Small intestine (tissue), 7 donors: Measurements from ENCODE around the gene PTPRE. TPM values are rescaled to one million over a fixed set of nuclear protein-coding genes. Genes with fewer than 3 reads are reported as not detected.

ENCODE experiments used
- DNase-seq, 2 donors: peaks; one replicate each; pipeline versions ENCODE4 v3.0.0 to v3.0.0-alpha.2; 2013
- FAIRE-seq: peaks from 2 replicates; lab custom pipeline; 2012; peaks lifted over from hg19 to GRCh38; lab: Jason Lieb, UNC
- H3K27ac ChIP-seq, 3 donors: one replicate each; pipeline ENCODE4 v1.5.1; 2013; ENCODE audit warnings: low read length in 2 of 3, mild to moderate bottlenecking in 2 of 3, control low read depth in 1 of 3, inconsistent platforms in 1 of 3, low read depth in 1 of 3, moderate library complexity in 1 of 3
- H3K27me3 ChIP-seq, 3 donors: one replicate each; pipeline ENCODE4 v1.6.1; 2013; ENCODE audit warnings: low read length in 3 of 3, inconsistent platforms in 1 of 3; ENCODE audit not compliant: control insufficient read depth in 3 of 3, insufficient read depth in 3 of 3
- H3K36me3 ChIP-seq, 3 donors: one replicate each; pipeline ENCODE4 v1.6.1; 2013; ENCODE audit warnings: low read length in 3 of 3, inconsistent platforms in 1 of 3, low read depth in 1 of 3, mild to moderate bottlenecking in 1 of 3, moderate library complexity in 1 of 3; ENCODE audit not compliant: control insufficient read depth in 3 of 3, insufficient read depth in 2 of 3
- H3K4me1 ChIP-seq, 3 donors: one replicate each; pipeline ENCODE4 v1.6.1; 2013; ENCODE audit warnings: low read length in 2 of 3, inconsistent platforms in 1 of 3, low read depth in 1 of 3, mild to moderate bottlenecking in 1 of 3, moderate library complexity in 1 of 3; ENCODE audit not compliant: control insufficient read depth in 3 of 3, insufficient read depth in 2 of 3
- H3K4me3 ChIP-seq, 3 donors: one replicate each; pipeline ENCODE4 v1.5.1; 2013; ENCODE audit warnings: low read length in 3 of 3, control low read depth in 1 of 3, inconsistent platforms in 1 of 3, low read depth in 1 of 3, mild to moderate bottlenecking in 1 of 3, moderate library complexity in 1 of 3
- H3K9me3 ChIP-seq, 2 donors: one replicate each; pipeline ENCODE4 v1.6.1; 2013; ENCODE audit warnings: low read depth in 1 of 2, low read length in 1 of 2; ENCODE audit not compliant: control insufficient read depth in 2 of 2, insufficient read depth in 1 of 2
- WGBS, 3 donors: extraction: QIAGEN DNeasy Blood & Tissue Kit; methylation state at CpG; one replicate each; pipeline ENCODE4 v1.1.7; 2013; 5-methylcytosine and 5-hydroxymethylcytosine counted together
- polyA plus RNA-seq, 4 donors: library from polyadenylated mRNA; stranded (reverse) in 3 of 4; unstranded in 1 of 4; fragments of 200-250 nt in 3 of 4; fragments of 120-200 nt in 1 of 4; gene quantifications; one replicate each; pipeline versions ENCODE4 v1.2.1 to v1.2.3, GENCODE V29; 2013
- donor health status: healthy with polysubstance abuse.
- donor health status: control.
- donor health status: control.
- donor health status: Bipolar disorder and iron deficiency.
- donor health status: healthy.

The PTPRE gene
- polyA plus RNA-seq, 4 donors = 2.7 to 21.0 (median 6.2) TPM

DNA sequence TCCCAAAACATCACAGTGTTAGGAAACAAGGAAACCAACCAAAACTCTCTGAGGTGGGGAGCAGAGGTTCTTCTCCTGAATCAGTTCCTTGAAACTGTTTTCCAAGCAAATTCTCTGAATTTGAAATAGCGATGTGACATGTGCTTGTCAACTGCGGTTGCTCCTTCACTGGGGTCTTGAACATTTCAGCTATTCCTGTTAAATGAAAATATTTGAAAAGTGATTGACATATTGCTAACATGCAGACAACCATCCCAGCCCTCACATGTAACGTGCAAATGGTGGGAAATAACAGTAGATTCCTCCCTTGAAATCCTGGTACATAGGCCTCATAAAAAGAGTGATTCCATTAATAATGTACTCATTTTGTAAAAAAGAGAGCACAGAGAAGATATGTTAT, 203.4 kb downstream of the PTPRE start:
- H3K27ac ChIP-seq = no peak overlapping the region
- DNase-seq (no peak), FAIRE-seq (no peak)
- peaks cover 0 to 6% (median 0%) of the 10 kb centered on the region in 3 donors for H3K4me1 ChIP-seq
- H3K27me3 ChIP-seq = no peaks in the 10 kb centered on the region
- H3K36me3 ChIP-seq = peaks cover 0 to 47% (median 0%) of the 10 kb centered on the region in 3 donors
- H3K9me3 ChIP-seq = peaks cover 0 to 19% of the 10 kb centered on the region in 2 donors
- H3K4me3 ChIP-seq = no peak overlapping the region
- WGBS, 3 donors = 98 to 99% (median 98%) methylated on average over 3 of the region's 3 CpGs

DNA sequence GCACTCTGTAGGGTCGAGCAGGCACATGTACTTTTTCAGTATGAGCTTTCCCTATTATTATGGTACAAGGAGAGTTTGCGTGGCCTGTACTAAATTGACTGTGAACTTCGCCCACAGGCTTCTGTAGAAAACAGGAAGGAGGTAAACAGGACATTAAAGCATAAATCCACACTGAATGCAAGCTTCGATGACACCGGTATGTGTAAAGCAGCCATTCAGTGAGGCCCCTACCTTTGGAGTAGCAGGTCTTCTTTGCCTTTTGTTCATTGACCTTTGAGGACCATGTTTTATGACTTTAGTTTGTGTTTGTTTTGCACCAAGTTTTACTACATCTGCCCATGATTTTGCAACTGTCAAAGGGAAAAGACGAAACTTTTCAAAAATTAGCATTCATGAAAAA, 204.8 kb downstream of the PTPRE start:
- Histone ChIP-seq H3K4me3 (no peak overlapping the region), H3K36me3 (peaks cover 0 to 34% (median 0%) of the 10 kb centered on the region in 3 donors), H3K4me1 (peaks cover 0 to 6% (median 0%) of the 10 kb centered on the region in 3 donors), H3K27ac (no peak overlapping the region), H3K27me3 (no peaks in the 10 kb centered on the region), H3K9me3 (peaks cover 0 to 9% of the 10 kb centered on the region in 2 donors)
- 68 to 79% (median 79%) methylated on average over 6 of the region's 6 CpGs for WGBS, 3 donors
- DNase-seq = peak in 1 of 2 donors; percentile 60
- FAIRE-seq = no peak

DNA sequence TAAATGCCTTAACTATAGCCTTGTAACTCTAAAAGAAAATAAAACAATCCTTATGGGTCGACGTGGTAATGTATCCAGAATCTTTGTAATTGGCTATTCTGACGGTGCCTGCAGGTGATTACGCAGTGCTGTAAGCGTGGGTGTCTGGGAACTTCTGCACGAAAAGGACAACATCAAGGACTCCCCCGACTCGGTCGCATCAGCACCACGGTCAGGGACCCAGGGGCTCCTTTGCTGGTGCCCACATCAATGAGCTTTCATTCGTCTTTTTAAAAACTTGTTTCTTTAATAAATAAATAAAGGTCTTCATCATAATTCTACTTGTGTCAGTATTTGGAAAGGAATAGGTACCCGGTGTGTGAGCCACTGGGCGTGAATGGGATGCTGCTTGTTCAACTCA, 206.1 kb downstream of the PTPRE start:
- 95 to 97% (median 96%) methylated on average over 13 of the region's 13 CpGs for WGBS, 3 donors
- FAIRE-seq (no peak), DNase-seq (no peak)
- peaks cover 0 to 6% (median 0%) of the 10 kb centered on the region in 3 donors for H3K4me1 ChIP-seq
- H3K27ac ChIP-seq = no peak overlapping the region
- H3K9me3 ChIP-seq = peaks cover 0 to under 1% of the 10 kb centered on the region in 2 donors
- H3K4me3 ChIP-seq = no peak overlapping the region
- peaks cover 0 to 23% (median 0%) of the 10 kb centered on the region in 3 donors for H3K36me3 ChIP-seq
- no peaks in the 10 kb centered on the region for H3K27me3 ChIP-seq

DNA sequence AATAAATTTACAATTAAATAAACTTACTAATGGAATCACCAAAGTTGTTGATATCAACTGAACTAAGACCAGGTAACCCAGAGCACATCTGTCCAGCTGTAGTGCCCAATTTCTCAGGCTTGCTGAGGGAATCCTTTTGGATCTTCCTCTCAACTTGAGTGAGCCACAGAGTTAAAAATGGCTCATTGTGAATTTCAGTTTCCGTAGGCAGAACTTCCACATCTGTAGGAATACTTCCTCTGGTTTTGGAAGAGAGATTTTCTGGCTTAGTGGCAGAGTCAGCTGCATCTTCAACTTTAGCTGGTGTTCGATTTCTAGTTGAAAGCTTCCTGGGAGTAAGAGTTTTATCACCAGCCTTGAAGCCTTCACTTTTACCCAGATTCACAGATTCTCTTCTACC, 208.0 kb downstream of the PTPRE start:
- FAIRE-seq = no peak
- peaks cover 0 to 6% (median 0%) of the 10 kb centered on the region in 3 donors for H3K4me1 ChIP-seq
- 91 to 95% (median 95%) methylated on average over 2 of the region's 2 CpGs for WGBS, 3 donors
- no peak overlapping the region for H3K4me3 ChIP-seq
- no peak for DNase-seq
- H3K36me3 ChIP-seq = peaks cover 0 to 17% (median 0%) of the 10 kb centered on the region in 3 donors
- no peaks in the 10 kb centered on the region for H3K9me3 ChIP-seq
- H3K27ac ChIP-seq = no peak overlapping the region
- H3K27me3 ChIP-seq = no peaks in the 10 kb centered on the region

DNA sequence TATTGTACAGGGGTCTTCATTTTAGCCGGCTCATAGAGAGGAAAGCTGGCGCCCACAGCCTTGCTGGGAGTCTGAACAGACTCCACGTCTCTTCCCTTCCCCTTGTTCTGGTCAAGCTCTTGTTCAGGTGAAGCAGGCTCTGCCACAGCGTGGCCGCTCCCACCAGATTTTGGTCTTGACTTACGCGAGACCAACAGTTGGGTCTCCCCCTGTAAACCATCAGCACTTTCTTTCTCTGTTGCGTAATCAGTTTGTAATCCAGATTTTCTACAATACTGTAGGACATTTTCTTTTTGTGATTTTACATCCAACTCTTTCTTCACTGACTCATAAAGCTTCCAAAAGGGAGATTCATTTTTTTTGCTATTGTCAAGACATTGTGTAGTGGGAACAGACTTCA, 208.5 kb downstream of the PTPRE start:
- Histone ChIP-seq H3K4me1 (peaks cover 0 to 6% (median 0%) of the 10 kb centered on the region in 3 donors), H3K27me3 (no peaks in the 10 kb centered on the region), H3K4me3 (no peak overlapping the region), H3K27ac (no peak overlapping the region), H3K36me3 (peaks cover 0 to 17% (median 0%) of the 10 kb centered on the region in 3 donors), H3K9me3 (no peaks in the 10 kb centered on the region)
- no peak for DNase-seq
- 97 to 98% (median 98%) methylated on average over 8 of the region's 8 CpGs for WGBS, 3 donors
- FAIRE-seq = no peak

DNA sequence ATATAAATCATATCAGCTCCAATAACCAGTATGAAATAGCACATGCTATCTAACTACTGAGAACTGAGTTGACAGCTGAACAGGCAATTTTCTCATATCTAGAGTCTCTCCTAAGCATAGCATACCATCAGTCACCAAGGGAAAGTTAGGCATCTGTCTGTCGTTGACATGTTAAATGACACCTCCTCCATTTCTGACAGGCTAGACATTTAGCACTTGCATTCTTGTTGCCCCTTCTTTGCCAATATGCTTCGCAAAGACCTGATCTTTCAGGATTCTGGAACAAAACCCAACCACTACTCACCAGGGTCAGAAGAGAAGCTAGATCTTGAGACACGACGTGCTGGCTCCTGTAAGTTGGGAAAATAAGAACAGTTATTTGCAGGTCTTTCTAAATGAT, 209.3 kb downstream of the PTPRE start:
- Histone ChIP-seq H3K4me1 (peaks cover 0 to 4% (median 0%) of the 10 kb centered on the region in 3 donors), H3K4me3 (no peak overlapping the region), H3K9me3 (no peaks in the 10 kb centered on the region), H3K27me3 (no peaks in the 10 kb centered on the region), H3K27ac (no peak overlapping the region), H3K36me3 (peaks cover 0 to 15% (median 0%) of the 10 kb centered on the region in 3 donors)
- no peak for FAIRE-seq
- no peak for DNase-seq
- 96 to 97% (median 96%) methylated on average over 4 of the region's 4 CpGs for WGBS, 3 donors

DNA sequence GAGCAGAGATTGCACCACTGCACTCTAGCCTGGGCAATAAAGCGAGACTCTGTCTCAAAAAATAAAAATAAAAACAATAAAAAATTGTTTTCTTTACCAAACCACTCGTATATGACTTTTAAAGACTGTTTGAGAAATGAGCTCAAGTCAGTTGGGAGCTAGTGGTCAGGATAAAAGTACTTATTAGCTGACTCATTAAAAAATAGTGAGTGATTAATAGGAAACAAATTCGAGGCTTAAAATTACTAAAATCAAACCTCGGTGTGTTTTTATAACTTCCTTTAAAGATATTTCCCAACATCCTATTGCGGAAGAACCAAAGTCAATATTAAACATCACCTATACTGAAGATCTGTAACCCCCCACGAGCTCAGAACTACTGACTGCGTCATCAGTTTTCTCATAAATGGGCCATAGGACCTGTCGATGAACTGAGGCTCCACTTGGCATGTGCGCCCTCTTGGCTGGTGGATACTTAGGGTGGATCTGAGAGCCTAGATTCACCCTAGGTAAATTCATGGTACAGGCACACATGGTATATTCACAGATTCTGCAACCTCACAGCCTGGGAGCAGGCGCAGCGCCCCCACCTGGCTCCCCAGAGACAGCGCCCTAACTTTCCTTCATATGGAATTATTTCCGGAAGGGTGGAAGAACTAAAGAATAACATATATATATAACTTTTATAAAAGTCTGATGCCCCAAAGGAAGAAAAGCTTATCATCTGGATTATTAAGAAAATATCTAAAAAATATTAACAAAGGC, 210.1 kb downstream of the PTPRE start:
- DNase-seq = no peak
- H3K4me3 ChIP-seq = no peak overlapping the region
- 89 to 94% (median 91%) methylated on average over 13 of the region's 13 CpGs for WGBS, 3 donors
- no peak for FAIRE-seq
- H3K36me3 ChIP-seq = peaks cover 0 to 15% (median 0%) of the 10 kb centered on the region in 3 donors
- H3K27me3 ChIP-seq = no peaks in the 10 kb centered on the region
- no peaks in the 10 kb centered on the region for H3K4me1 ChIP-seq
- H3K9me3 ChIP-seq = no peaks in the 10 kb centered on the region
- no peak overlapping the region for H3K27ac ChIP-seq

DNA sequence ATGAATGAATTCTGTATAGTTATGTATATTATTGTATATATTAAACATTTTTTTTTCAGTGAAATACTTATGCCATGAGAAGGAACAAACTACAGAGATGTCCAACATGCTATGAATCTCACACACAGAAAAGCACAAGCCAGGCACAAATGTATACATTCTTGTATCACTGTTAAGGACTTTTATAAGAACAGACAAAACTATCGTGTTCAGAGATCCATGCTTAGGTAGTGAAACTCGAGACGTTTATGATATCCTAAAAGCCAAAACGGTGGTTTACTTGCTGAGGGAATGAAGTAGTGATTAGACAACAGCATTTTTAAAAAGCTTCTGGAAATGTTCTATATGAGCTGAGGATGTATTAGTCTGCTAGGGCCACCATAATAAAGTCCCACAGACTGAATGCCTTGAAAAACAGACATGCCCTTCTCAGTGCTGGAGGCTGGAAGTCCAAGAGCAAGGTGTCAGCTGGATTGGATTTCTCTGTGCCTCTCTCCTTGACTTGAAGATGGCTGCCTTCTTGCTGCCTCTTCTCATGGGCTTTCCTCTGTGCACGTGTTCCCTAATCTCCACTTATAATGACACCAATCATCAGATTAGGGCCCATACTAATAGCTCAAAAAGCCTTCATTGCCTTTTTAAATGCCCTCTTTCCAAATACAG, 215.0 kb downstream of the PTPRE start:
- Histone ChIP-seq H3K9me3 (no peaks in the 10 kb centered on the region), H3K4me1 (peaks cover 0 to 4% (median 2%) of the 10 kb centered on the region in 3 donors), H3K27ac (no peak overlapping the region), H3K36me3 (peaks cover 0 to 3% (median 0%) of the 10 kb centered on the region in 3 donors), H3K4me3 (no peak overlapping the region), H3K27me3 (no peaks in the 10 kb centered on the region)
- DNase-seq (no peak), FAIRE-seq (no peak)
- 77 to 87% (median 86%) methylated on average over 5 of the region's 5 CpGs for WGBS, 3 donors
